ENCODE results near the gene GRIPAP1. TPM values are rescaled to one million over a fixed set of nuclear protein-coding genes. Genes with fewer than 3 reads are reported as not detected.

GRIPAP1 gene
- total RNA-seq, 1 experiment from 2014 or later = 15.9 TPM

DNA sequence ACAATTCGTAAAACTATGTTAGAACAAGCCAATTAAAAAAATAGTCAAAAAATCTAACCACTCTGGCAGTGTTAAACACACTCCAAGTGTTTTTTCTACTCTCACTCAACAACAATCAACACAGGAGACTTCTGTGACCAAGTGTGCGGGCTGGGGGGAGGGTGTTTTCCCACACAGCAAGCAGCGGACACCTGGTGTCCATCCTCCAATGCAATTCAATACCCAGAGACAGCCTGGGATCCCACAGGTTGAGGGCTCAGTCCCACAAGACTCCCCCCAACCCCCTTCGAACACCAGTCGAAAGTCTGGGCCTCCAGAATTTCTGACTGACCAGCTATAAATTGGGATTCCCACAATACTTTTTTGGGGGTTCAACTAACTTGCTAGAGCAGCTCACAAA lies 74.9 kb downstream of the GRIPAP1 start:
- DNase-seq (ENCODE audit: low spot score) = no peak

- DNase-seq (ENCODE audit: low spot score) = no peak
Observed at GRCh38 chrX:48924270-48924669, 77.8 kb downstream of the GRIPAP1 start.

DNA sequence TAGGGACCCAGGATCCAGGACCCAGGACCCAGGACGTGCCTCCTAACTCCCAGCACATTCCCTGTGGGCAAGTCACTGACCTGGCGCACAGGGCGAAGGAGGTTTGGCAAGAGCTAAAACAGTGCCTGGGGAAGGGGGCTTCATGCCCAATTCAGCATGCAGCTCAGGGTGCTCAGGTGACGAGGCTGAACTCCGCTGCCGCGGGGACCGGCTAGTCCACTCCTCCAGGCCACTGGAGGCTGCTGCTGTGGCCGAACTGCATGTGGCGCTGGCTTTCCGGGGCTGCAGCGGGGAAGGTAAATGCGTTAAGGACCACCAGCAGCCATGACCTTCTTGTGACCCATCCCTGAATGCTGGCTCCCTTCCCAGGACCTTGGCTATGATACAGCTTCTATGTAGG lies 78.3 kb downstream of the GRIPAP1 start:
- DNase-seq (ENCODE audit: low spot score) = no peak

Other genes starting within 250 kb of the GRIPAP1 start
- gene GLOD5, start 240.5 kb downstream of the GRIPAP1 start, total RNA-seq (2014; rRNA removed; shearing (Covaris generic)) = not detected in 2 replicates
- gene GATA1, start 215.7 kb downstream of the GRIPAP1 start, total RNA-seq (2014; rRNA removed; shearing (Covaris generic)) = not detected in 2 replicates
- gene HDAC6, start 200.2 kb downstream of the GRIPAP1 start, total RNA-seq (2014; rRNA removed; shearing (Covaris generic)) = 38.8 and 41.5 TPM in 2 replicates
- gene ERAS, start 175.8 kb downstream of the GRIPAP1 start, total RNA-seq (2014; rRNA removed; shearing (Covaris generic)) = not detected in 2 replicates
- gene PCSK1N, start 166.7 kb downstream of the GRIPAP1 start, total RNA-seq (2014; rRNA removed; shearing (Covaris generic)) = 15.3 and 16.5 TPM in 2 replicates
- gene TIMM17B, start 104.5 kb downstream of the GRIPAP1 start, total RNA-seq (2014; rRNA removed; shearing (Covaris generic)) = 67.2 and 73.1 TPM in 2 replicates
- gene PQBP1, start 104.3 kb downstream of the GRIPAP1 start, total RNA-seq (2014; rRNA removed; shearing (Covaris generic)) = 57.4 and 59.2 TPM in 2 replicates
- gene SLC35A2, start 90.6 kb downstream of the GRIPAP1 start, total RNA-seq (2014; rRNA removed; shearing (Covaris generic)) = 18.9 and 32.6 TPM in 2 replicates
- 0.59 and 0.74 TPM in 2 replicates for gene PIM2, start 83.2 kb downstream of the GRIPAP1 start, total RNA-seq (2014; rRNA removed; shearing (Covaris generic))
- 26.4 and 31.5 TPM in 2 replicates for gene OTUD5, start 44.7 kb downstream of the GRIPAP1 start, total RNA-seq (2014; rRNA removed; shearing (Covaris generic))
- 0.67 and 0.91 TPM in 2 replicates for gene KCND1, start 30.4 kb downstream of the GRIPAP1 start, total RNA-seq (2014; rRNA removed; shearing (Covaris generic))
- 49.8 and 64.1 TPM in 2 replicates for gene TFE3, start 41.1 kb upstream of the GRIPAP1 start, total RNA-seq (2014; rRNA removed; shearing (Covaris generic))
- 0.14 TPM in 1 of 2 replicates, not detected in the other for gene CCDC120, start 56.7 kb upstream of the GRIPAP1 start, total RNA-seq (2014; rRNA removed; shearing (Covaris generic))
- gene PRAF2, start 71.7 kb upstream of the GRIPAP1 start, total RNA-seq (2014; rRNA removed; shearing (Covaris generic)) = 11.7 and 12.6 TPM in 2 replicates
- gene WDR45, start 77.6 kb upstream of the GRIPAP1 start, total RNA-seq (2014; rRNA removed; shearing (Covaris generic)) = 47.5 and 64.6 TPM in 2 replicates
- 41.9 and 42.4 TPM in 2 replicates for gene GPKOW, start 121.5 kb upstream of the GRIPAP1 start, total RNA-seq (2014; rRNA removed; shearing (Covaris generic))
- 0.36 and 1.8 TPM in 2 replicates for gene MAGIX, start 160.5 kb upstream of the GRIPAP1 start, total RNA-seq (2014; rRNA removed; shearing (Covaris generic))
- gene PLP2, start 169.6 kb upstream of the GRIPAP1 start, total RNA-seq (2014; rRNA removed; shearing (Covaris generic)) = 70.3 and 80.8 TPM in 2 replicates
- 2.8 and 2.9 TPM in 2 replicates for gene PRICKLE3, start 184.1 kb upstream of the GRIPAP1 start, total RNA-seq (2014; rRNA removed; shearing (Covaris generic))
- gene SYP, start 197.9 kb upstream of the GRIPAP1 start, total RNA-seq (2014; rRNA removed; shearing (Covaris generic)) = 0.05 and 0.48 TPM in 2 replicates
- gene CACNA1F, start 231.1 kb upstream of the GRIPAP1 start, total RNA-seq (2014; rRNA removed; shearing (Covaris generic)) = not detected in 2 replicates
- gene CCDC22, start 233.2 kb upstream of the GRIPAP1 start, total RNA-seq (2014; rRNA removed; shearing (Covaris generic)) = 15.0 and 16.8 TPM in 2 replicates

All from A172 (cell line).